K562 (cell line): Measurements from ENCODE around the gene POLR1H. TPM values are rescaled to one million over a fixed set of nuclear protein-coding genes. Genes with fewer than 3 reads are reported as not detected.

ENCODE experiments used
- AFF4 ChIP-seq: sonication (generic); formaldehyde crosslinking; IDR thresholded peaks from 2 replicates; pipeline ENCODE4 v1.8.0; 2023; ENCODE audit warnings: mild to moderate bottlenecking, missing genetic modification reagents
- CXXC5 ChIP-seq: fragments of 250-450 bp; sonication (Bioruptor Pico); IDR thresholded peaks from 2 replicates; pipeline ENCODE4 v1.8.0; 2022; ENCODE audit warnings: inconsistent platforms, mild to moderate bottlenecking, moderate library complexity
- GABPB2 ChIP-seq: fragments of 250-450 bp; sonication (Bioruptor Pico); conservative IDR thresholded peaks from 2 replicates; pipeline ENCODE4 v1.5.1; 2021; ENCODE audit warnings: mild to moderate bottlenecking
- MECOM ChIP-seq: fragments of 250-450 bp; sonication (Bioruptor Pico); IDR thresholded peaks from 2 replicates; pipeline ENCODE4 v1.8.0; 2022; ENCODE audit warnings: inconsistent platforms
- NCOA2 ChIP-seq, 2 experiments: fragments of 450-650 bp; IDR thresholded peaks; 2 replicates each; pipeline ENCODE4 v1.6.1; 2018; ENCODE audit warnings: mild to moderate bottlenecking in 2 of 2, moderate library complexity in 1 of 2; ENCODE audit not compliant: partially characterized antibody in 2 of 2
- NELFE ChIP-seq: IDR thresholded peaks from 2 replicates; pipeline ENCODE4 v1.6.1; 2011; ENCODE audit warnings: mild to moderate bottlenecking; ENCODE audit not compliant: insufficient read depth, insufficient read length
- NUFIP1 ChIP-seq: fragments of 450-650 bp; IDR thresholded peaks from 2 replicates; pipeline ENCODE4 v1.6.1; 2018; ENCODE audit not compliant: partially characterized antibody
- PRMT5 ChIP-seq: sonication (generic); formaldehyde crosslinking; IDR thresholded peaks from 2 replicates; pipeline ENCODE4 v1.5.0; 2020; ENCODE audit warnings: missing genetic modification reagents
- PRPF4 ChIP-seq: fragments of 200-400 bp; formaldehyde crosslinking; IDR thresholded peaks from one replicate; pipeline ENCODE4 v1.6.1; 2017; ENCODE audit warnings: low read length, low read depth, mild to moderate bottlenecking; ENCODE audit not compliant: insufficient read depth, poor library complexity, severe bottlenecking
- PTBP1 ChIP-seq: fragments of 200-400 bp; formaldehyde crosslinking; IDR thresholded peaks from 2 replicates; pipeline ENCODE4 v1.6.1; 2017; ENCODE audit warnings: low read depth, low read length
- TFAM ChIP-seq: fragments of 250-450 bp; sonication (Bioruptor Pico); conservative IDR thresholded peaks from 2 replicates; pipeline ENCODE4 v1.5.0; 2021; ENCODE audit warnings: mild to moderate bottlenecking, moderate library complexity
- TRIM28 ChIP-seq: fragments of 450-650 bp; IDR thresholded peaks from 2 replicates; pipeline ENCODE4 v1.6.1; 2017
- ZNF655 ChIP-seq: fragments of 250-450 bp; sonication (Bioruptor Pico); IDR thresholded peaks from 2 replicates; pipeline ENCODE4 v1.5.0; 2021
- ZNF778 ChIP-seq: fragments of 450-650 bp; formaldehyde crosslinking; IDR thresholded peaks from 2 replicates; pipeline ENCODE4 v1.4.0; 2020; ENCODE audit warnings: mild to moderate bottlenecking, moderate library complexity
- polyA plus RNA-seq, 8 experiments: library from polyadenylated mRNA; depleted of rRNA in 4 of 8; stranded (reverse) in 5 of 8; unstranded in 3 of 8; fragments of >200 nt; fragmentation: Nextera tagmentation in 2 of 8; fragmentation: Illumina TruSeq in 1 of 8; extraction: Ambion mirVana in 2 of 8; extraction: Trizol in 1 of 8; gene quantifications; 2 replicates each; pipeline versions ENCODE4 v1.2.1 to v1.2.3, GENCODE V29; 2011 to 2014; ENCODE audit warnings: inconsistent platforms in 1 of 8, missing spikeins in 1 of 8
- total RNA-seq, 7 experiments: library from RNA; depleted of rRNA in 6 of 7; stranded (reverse); fragments of >200 nt in 6 of 7; fragmentation: Illumina TruSeq in 2 of 7; extraction: Trizol in 2 of 7; gene quantifications; 2 replicates each; pipeline versions ENCODE4 v1.2.1 to v1.2.3, GENCODE V29; 2011 to 2021; ENCODE audit warnings: low replicate concordance in 1 of 7
- TF ChIP-seq, protein P1 (sequence below): fragments of 450-650 bp; IDR thresholded peaks from 2 replicates; pipeline ENCODE4 v1.6.1; 2018; ENCODE audit warnings: mild to moderate bottlenecking, low read depth; ENCODE audit not compliant: partially characterized antibody
- TF ChIP-seq, protein P2 (sequence below): fragments of 200-800 bp; sonication (Bioruptor generic); IDR thresholded peaks from 2 replicates; pipeline ENCODE4 v1.6.1; 2017; ENCODE audit warnings: missing genetic modification characterization, missing compliant biosample characterization
- TF ChIP-seq, protein P3 (sequence below), 2 experiments: fragments of 250-450 bp in 1 of 2; fragments of 450-650 bp in 1 of 2; sonication (Bioruptor Pico) in 1 of 2; IDR thresholded peaks; 2 replicates each; pipeline versions ENCODE4 v1.6.1 to v1.8.0; 2016 to 2021; ENCODE audit warnings: mild to moderate bottlenecking in 2 of 2, moderate library complexity in 2 of 2, missing compliant biosample characterization in 1 of 2, missing genetic modification characterization in 1 of 2

Gene POLR1H
- total and polyA plus RNA-seq, 9 of the 15 experiments (the other 6 are each of a cell fraction or from before 2014, with no cell fraction given): 92.2 to 333 (median 143) TPM

GRCh38 chr6:30066577-30067459, 5.8 kb downstream of the POLR1H start, which contains the start of gene PPP1R11 (continued):
- TF ChIP-seq, protein P1, sequence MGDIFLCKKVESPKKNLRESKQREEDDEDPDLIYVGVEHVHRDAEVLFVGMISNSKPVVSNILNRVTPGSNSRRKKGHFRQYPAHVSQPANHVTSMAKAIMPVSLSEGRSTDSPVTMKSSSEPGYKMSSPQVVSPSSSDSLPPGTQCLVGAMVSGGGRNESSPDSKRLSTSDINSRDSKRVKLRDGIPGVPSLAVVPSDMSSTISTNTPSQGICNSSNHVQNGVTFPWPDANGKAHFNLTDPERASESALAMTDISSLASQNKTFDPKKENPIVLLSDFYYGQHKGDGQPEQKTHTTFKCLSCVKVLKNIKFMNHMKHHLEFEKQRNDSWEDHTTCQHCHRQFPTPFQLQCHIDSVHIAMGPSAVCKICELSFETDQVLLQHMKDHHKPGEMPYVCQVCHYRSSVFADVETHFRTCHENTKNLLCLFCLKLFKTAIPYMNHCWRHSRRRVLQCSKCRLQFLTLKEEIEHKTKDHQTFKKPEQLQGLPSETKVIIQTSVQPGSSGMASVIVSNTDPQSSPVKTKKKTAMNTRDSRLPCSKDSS: no peak
- peak; percentile 62; the same call in 1 of the 2 replicates for TF ChIP-seq AFF4 (CRISPR knock-in tag)
- TF ChIP-seq CXXC5: peak; percentile 94
- no peak for TF ChIP-seq NUFIP1
- no peak for TF ChIP-seq MECOM
- no peak for TF ChIP-seq PRPF4
- TF ChIP-seq ZNF655 (CRISPR knock-in tag): no peak
- TF ChIP-seq, protein P2, sequence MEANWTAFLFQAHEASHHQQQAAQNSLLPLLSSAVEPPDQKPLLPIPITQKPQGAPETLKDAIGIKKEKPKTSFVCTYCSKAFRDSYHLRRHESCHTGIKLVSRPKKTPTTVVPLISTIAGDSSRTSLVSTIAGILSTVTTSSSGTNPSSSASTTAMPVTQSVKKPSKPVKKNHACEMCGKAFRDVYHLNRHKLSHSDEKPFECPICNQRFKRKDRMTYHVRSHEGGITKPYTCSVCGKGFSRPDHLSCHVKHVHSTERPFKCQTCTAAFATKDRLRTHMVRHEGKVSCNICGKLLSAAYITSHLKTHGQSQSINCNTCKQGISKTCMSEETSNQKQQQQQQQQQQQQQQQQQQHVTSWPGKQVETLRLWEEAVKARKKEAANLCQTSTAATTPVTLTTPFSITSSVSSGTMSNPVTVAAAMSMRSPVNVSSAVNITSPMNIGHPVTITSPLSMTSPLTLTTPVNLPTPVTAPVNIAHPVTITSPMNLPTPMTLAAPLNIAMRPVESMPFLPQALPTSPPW: peak; percentile 97
- TF ChIP-seq PRMT5 (CRISPR knock-in tag): no peak
- TF ChIP-seq NCOA2 (IDR thresholded peaks at IDR 0.05; ENCODE audit: partially characterized antibody in 2 of 2): no peak
- TF ChIP-seq ZNF778 (CRISPR knock-in tag): no peak
- no peak for TF ChIP-seq TFAM (CRISPR knock-in tag)
- TF ChIP-seq PTBP1: no peak
- TF ChIP-seq GABPB2 (CRISPR knock-in tag): no peak
- TF ChIP-seq NELFE: no peak
- peak; percentile 18; the same call in 1 of the 2 replicates for TF ChIP-seq TRIM28
- TF ChIP-seq, protein P3, sequence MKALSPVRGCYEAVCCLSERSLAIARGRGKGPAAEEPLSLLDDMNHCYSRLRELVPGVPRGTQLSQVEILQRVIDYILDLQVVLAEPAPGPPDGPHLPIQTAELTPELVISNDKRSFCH (CRISPR knock-in tag; IDR thresholded peaks at IDR 0.05): no peak
- TF ChIP-seq, protein P3 (tag; IDR thresholded peaks at IDR 0.05): no peak; the same call in 1 of the 2 replicates
